ENCODE measurements around the gene RBMS3. TPM values are rescaled to one million over a fixed set of nuclear protein-coding genes. Genes with fewer than 3 reads are reported as not detected.

The RBMS3 gene
- total and polyA plus RNA-seq, 2 donors (not counting 1 experiment from before 2014, with no cell fraction given), result 26.9 to 68.4 TPM

DNA sequence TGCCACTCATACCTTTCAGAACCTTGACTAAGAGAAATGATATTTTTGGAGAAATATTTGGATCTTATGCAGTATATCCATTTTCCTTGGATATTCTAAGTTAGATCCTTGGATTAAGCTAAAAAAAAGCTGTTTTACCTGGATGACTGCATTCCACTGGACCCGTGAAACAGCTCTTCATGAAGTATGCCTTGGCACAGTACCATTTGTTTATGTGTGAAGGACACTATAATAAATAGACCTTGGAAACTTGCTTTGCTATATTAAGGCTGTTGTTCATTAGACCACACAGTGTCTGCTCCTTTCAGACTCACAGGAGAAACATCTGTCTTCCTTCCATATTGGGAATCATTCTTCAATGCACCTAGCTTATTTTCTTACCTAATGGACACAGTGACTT lies 674.5 kb downstream of the RBMS3 start:
- H3K79me2 ChIP-seq (ENCODE audit: control insufficient read depth, insufficient read depth, low read length), result no peaks in the 10 kb centered on the region
- no peak overlapping the region for H3K9ac ChIP-seq (ENCODE audit: insufficient read depth, low read length)
- DNase-seq (ENCODE audit: low read depth in 2 of 2), result no peak
- no peaks in the 10 kb centered on the region for H3K36me3 ChIP-seq (ENCODE audit: control insufficient read depth, insufficient read depth, low read length)
- H4K20me1 ChIP-seq (ENCODE audit: control insufficient read depth, extremely low read depth, insufficient read depth, low read length), result no peaks in the 10 kb centered on the region
- no peak overlapping the region for H3K4me3 ChIP-seq (replicated peaks in 1 of 4; ENCODE audit: control extremely low read depth in 1 of 4, insufficient read depth in 1 of 4, low read depth in 3 of 4, low read length in 4 of 4)
- no peaks in the 10 kb centered on the region for H3K27me3 ChIP-seq (ENCODE audit: control insufficient read depth, insufficient read depth, low read length)
- H3K4me1 ChIP-seq (ENCODE audit: control insufficient read depth, extremely low read depth, insufficient read depth, low read length), result no peaks in the 10 kb centered on the region
- TF ChIP-seq, protein P1, sequence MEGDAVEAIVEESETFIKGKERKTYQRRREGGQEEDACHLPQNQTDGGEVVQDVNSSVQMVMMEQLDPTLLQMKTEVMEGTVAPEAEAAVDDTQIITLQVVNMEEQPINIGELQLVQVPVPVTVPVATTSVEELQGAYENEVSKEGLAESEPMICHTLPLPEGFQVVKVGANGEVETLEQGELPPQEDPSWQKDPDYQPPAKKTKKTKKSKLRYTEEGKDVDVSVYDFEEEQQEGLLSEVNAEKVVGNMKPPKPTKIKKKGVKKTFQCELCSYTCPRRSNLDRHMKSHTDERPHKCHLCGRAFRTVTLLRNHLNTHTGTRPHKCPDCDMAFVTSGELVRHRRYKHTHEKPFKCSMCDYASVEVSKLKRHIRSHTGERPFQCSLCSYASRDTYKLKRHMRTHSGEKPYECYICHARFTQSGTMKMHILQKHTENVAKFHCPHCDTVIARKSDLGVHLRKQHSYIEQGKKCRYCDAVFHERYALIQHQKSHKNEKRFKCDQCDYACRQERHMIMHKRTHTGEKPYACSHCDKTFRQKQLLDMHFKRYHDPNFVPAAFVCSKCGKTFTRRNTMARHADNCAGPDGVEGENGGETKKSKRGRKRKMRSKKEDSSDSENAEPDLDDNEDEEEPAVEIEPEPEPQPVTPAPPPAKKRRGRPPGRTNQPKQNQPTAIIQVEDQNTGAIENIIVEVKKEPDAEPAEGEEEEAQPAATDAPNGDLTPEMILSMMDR (conservative IDR thresholded peaks at IDR 0.05 in 1 of 2, IDR thresholded peaks at IDR 0.05 in 1 of 2; ENCODE audit: low read depth in 1 of 2, low read length in 2 of 2), result no peak
- no peak for TF ChIP-seq EZH2 (IDR thresholded peaks at IDR 0.05; ENCODE audit: low read length, missing control alignments)
- no peak overlapping the region for H3K4me2 ChIP-seq (ENCODE audit: extremely low read depth, insufficient read depth, low read length)
- no peaks in the 10 kb centered on the region for H3K9me3 ChIP-seq (ENCODE audit: control insufficient read depth, insufficient read depth, low read depth, low read length)
- H2AFZ ChIP-seq (ENCODE audit: low read length), result no peak overlapping the region
- no peak overlapping the region for H3K27ac ChIP-seq (ENCODE audit: insufficient read depth, low read length)

DNA sequence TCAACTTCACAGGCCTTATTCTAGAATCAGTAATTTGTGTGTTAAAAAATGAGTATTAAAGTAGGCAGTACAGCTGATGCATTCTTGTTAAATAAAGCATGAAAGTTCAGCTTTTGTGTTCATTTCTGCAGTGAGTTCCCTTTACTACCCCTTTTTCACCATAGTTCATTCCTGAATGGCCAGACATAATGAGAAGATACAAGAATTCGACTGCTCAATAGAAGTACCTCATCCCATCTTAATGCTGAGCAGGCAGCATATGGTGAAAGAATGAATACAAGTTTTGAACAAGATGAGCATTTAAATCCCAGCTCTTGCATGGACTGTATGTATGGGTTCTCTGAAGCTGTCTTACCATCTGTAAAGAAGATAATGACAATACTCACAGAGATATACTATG lies 677.9 kb downstream of the RBMS3 start:
- H3K4me3 ChIP-seq (replicated peaks in 1 of 4; ENCODE audit: control extremely low read depth in 1 of 4, insufficient read depth in 1 of 4, low read depth in 3 of 4, low read length in 4 of 4), result no peak overlapping the region
- H2AFZ ChIP-seq (ENCODE audit: low read length), result no peak overlapping the region
- no peaks in the 10 kb centered on the region for H3K36me3 ChIP-seq (ENCODE audit: control insufficient read depth, insufficient read depth, low read length)
- H3K27me3 ChIP-seq (ENCODE audit: control insufficient read depth, insufficient read depth, low read length), result no peaks in the 10 kb centered on the region
- H3K4me2 ChIP-seq (ENCODE audit: extremely low read depth, insufficient read depth, low read length), result no peak overlapping the region
- H3K79me2 ChIP-seq (ENCODE audit: control insufficient read depth, insufficient read depth, low read length), result no peaks in the 10 kb centered on the region
- DNase-seq (ENCODE audit: low read depth in 2 of 2), result peak in 1 of 2 donors; percentile 27
- H4K20me1 ChIP-seq (ENCODE audit: control insufficient read depth, extremely low read depth, insufficient read depth, low read length), result no peaks in the 10 kb centered on the region
- H3K9me3 ChIP-seq (ENCODE audit: control insufficient read depth, insufficient read depth, low read depth, low read length), result no peaks in the 10 kb centered on the region
- no peaks in the 10 kb centered on the region for H3K4me1 ChIP-seq (ENCODE audit: control insufficient read depth, extremely low read depth, insufficient read depth, low read length)
- TF ChIP-seq, protein P1 (conservative IDR thresholded peaks at IDR 0.05 in 1 of 2, IDR thresholded peaks at IDR 0.05 in 1 of 2; ENCODE audit: low read depth in 1 of 2, low read length in 2 of 2), result no peak
- no peak for TF ChIP-seq EZH2 (IDR thresholded peaks at IDR 0.05; ENCODE audit: low read length, missing control alignments)
- no peak overlapping the region for H3K9ac ChIP-seq (ENCODE audit: insufficient read depth, low read length)
- H3K27ac ChIP-seq (ENCODE audit: insufficient read depth, low read length), result no peak overlapping the region

GRCh38 chr3:29971895-29972294 lies 691.0 kb downstream of the RBMS3 start:
- no peak for DNase-seq (ENCODE audit: low read depth in 2 of 2)
- Histone ChIP-seq H4K20me1 (ENCODE audit: control insufficient read depth, extremely low read depth, insufficient read depth, low read length) (no peaks in the 10 kb centered on the region), H3K9ac (ENCODE audit: insufficient read depth, low read length) (no peak overlapping the region), H3K9me3 (ENCODE audit: control insufficient read depth, insufficient read depth, low read depth, low read length) (no peaks in the 10 kb centered on the region), H2AFZ (ENCODE audit: low read length) (no peak overlapping the region), H3K79me2 (ENCODE audit: control insufficient read depth, insufficient read depth, low read length) (no peaks in the 10 kb centered on the region), H3K4me1 (ENCODE audit: control insufficient read depth, extremely low read depth, insufficient read depth, low read length) (no peaks in the 10 kb centered on the region), H3K4me2 (ENCODE audit: extremely low read depth, insufficient read depth, low read length) (no peak overlapping the region), H3K27me3 (ENCODE audit: control insufficient read depth, insufficient read depth, low read length) (no peaks in the 10 kb centered on the region), H3K27ac (ENCODE audit: insufficient read depth, low read length) (no peak overlapping the region), H3K36me3 (ENCODE audit: control insufficient read depth, insufficient read depth, low read length) (no peaks in the 10 kb centered on the region), H3K4me3 (replicated peaks in 1 of 4; ENCODE audit: control extremely low read depth in 1 of 4, insufficient read depth in 1 of 4, low read depth in 3 of 4, low read length in 4 of 4) (no peak overlapping the region)
- TF ChIP-seq, protein P1 (conservative IDR thresholded peaks at IDR 0.05 in 1 of 2, IDR thresholded peaks at IDR 0.05 in 1 of 2; ENCODE audit: low read depth in 1 of 2, low read length in 2 of 2), result no peak
- no peak for TF ChIP-seq EZH2 (IDR thresholded peaks at IDR 0.05; ENCODE audit: low read length, missing control alignments)
